GM06990 (cell line): ENCODE data around the gene PLB1.

Source experiments
- DNase-seq: peaks from one replicate; pipeline ENCODE4 v3.0.0-alpha.2; 2011; ENCODE audit not compliant: insufficient read length; ENCODE audit errors: extremely low read depth
- H3K27me3 ChIP-seq: replicated peaks from 2 replicates; pipeline ENCODE4 v1.6.0; 2011; ENCODE audit warnings: low read length; ENCODE audit not compliant: control insufficient read depth, insufficient read depth
- H3K36me3 ChIP-seq: 2 replicates; pipeline ENCODE4 v1.5.1; 2011; ENCODE audit warnings: low read length; ENCODE audit not compliant: control insufficient read depth, insufficient read depth
- H3K4me3 ChIP-seq: replicated peaks from 2 replicates; pipeline ENCODE4 v1.5.1; 2011; ENCODE audit warnings: low read depth, mild to moderate bottlenecking, control low read depth, low read length
- TF ChIP-seq, protein P1 (sequence below): IDR thresholded peaks from 2 replicates; pipeline ENCODE4 v1.5.1; 2011; ENCODE audit warnings: low read length, control low read depth, mild to moderate bottlenecking, inconsistent platforms; ENCODE audit not compliant: insufficient read depth, poor library complexity, severe bottlenecking

PLB1 gene

DNA sequence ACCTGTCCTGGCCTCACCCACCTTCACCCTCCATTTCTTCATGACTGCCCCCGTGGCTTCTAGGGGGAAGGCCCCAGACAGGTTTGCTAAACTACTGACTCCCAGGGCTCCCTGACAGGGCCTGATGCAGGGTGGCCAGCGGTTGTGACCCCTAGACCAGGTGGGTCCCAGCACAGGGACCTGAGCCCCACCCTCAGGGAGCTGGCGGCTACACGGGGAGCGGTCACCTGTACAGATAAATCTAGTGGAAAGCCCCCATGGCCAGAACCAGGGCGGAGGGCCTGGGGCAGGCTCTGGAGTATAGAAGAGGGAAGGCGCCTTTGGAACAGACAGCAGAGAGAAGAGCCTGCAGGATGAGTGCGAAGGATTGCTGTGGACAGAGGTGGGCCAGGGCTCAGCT is 42.5 kb upstream of the PLB1 start:
- H3K4me3 ChIP-seq: no peak overlapping the region
- H3K36me3 ChIP-seq: no peaks in the 10 kb centered on the region
- no peak for DNase-seq
- no peaks in the 10 kb centered on the region; the same call in 1 of the 2 replicates for H3K27me3 ChIP-seq
- TF ChIP-seq, protein P1, sequence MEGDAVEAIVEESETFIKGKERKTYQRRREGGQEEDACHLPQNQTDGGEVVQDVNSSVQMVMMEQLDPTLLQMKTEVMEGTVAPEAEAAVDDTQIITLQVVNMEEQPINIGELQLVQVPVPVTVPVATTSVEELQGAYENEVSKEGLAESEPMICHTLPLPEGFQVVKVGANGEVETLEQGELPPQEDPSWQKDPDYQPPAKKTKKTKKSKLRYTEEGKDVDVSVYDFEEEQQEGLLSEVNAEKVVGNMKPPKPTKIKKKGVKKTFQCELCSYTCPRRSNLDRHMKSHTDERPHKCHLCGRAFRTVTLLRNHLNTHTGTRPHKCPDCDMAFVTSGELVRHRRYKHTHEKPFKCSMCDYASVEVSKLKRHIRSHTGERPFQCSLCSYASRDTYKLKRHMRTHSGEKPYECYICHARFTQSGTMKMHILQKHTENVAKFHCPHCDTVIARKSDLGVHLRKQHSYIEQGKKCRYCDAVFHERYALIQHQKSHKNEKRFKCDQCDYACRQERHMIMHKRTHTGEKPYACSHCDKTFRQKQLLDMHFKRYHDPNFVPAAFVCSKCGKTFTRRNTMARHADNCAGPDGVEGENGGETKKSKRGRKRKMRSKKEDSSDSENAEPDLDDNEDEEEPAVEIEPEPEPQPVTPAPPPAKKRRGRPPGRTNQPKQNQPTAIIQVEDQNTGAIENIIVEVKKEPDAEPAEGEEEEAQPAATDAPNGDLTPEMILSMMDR: no peak

DNA sequence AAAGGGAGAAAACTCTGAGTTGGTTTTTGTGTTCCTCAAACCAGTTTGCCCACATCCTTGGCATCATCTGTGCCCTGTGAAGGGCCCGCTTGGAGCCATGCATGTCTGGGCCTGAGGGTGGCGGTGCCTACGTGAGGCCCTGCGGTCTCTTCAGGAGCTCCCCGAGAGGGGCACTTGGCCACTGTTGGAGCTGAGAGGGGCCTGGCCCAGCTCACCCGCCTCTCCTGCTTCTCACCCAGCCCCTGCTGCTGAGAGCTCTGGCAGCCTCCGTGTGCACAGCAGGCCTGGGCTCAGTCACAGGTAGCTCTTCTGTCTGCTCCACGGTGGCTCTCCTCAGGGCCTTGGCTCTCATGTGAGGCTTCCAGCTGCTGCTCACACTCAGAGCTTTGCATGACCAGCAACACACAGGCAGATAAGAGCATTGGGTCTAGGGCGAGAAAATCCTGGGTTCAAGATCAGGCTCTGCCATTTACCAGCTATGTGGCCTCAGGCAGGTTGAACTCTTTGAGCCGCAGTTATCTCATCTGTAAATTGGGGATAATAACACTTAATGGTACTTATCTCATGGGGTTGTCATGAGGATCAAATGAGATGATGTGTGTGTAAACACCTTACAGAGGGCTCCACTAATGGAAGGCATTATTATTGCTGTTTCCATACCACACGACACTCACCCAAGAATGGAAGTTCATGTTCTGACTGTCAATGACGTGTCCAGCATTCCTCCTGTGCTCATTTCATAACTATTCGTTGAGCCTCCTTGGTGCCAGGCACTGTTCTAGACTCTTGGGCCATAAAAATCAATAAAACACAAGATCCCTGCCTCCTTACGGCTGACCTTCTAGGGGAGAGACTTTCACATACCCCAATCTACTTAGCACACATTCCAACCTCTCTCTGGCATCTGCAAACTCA is 41.6 kb upstream of the PLB1 start:
- H3K36me3 ChIP-seq: no peaks in the 10 kb centered on the region
- no peak for DNase-seq
- no peak overlapping the region for H3K4me3 ChIP-seq
- TF ChIP-seq, protein P1: no peak
- no peaks in the 10 kb centered on the region; the same call in 1 of the 2 replicates for H3K27me3 ChIP-seq

DNA sequence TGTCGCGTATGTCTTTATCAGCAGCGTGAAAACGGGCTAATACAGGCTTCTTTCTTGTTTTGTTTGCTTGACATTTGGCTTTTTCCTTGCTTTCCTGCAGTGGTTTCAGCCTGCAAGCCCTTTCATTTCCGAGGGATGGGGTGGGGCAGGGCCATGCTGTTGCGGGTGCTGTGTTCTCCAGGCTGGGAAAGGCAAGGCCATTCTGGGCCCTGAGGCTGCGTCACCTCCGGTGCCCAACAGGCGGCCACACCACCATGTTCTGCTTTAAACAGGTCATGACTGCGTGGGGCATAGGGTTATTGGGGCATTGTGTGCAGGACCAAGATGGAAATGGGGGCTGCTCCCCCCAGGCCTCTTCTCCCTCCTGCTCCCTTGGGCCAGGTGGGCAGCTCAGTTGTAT is 38.6 kb upstream of the PLB1 start:
- TF ChIP-seq, protein P1: peak; percentile 29
- H3K27me3 ChIP-seq: no peaks in the 10 kb centered on the region; the same call in 1 of the 2 replicates
- no peaks in the 10 kb centered on the region for H3K36me3 ChIP-seq
- no peak for DNase-seq
- H3K4me3 ChIP-seq: no peak overlapping the region

DNA sequence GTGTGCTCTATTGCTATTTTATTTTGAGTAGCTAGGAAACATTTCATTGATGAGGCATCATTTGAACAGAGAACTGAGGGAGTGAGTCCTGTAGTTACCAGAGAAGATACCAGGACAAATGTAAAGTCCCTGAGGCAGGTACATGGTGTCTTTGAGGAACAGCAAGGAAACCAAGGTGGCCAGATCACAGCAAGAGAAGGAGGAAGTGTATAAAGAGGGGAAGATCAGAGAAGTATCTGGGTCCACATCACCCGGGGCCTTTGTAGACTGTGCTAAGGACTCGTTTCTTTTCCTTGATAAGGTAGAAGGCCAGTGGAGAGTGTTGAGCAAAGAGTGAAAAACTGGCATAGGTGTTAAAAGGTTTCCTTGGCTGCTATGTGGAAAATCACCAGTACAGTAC is 34.8 kb upstream of the PLB1 start:
- TF ChIP-seq, protein P1: no peak
- H3K27me3 ChIP-seq: peaks cover 2% of the 10 kb centered on the region; the same call in 1 of the 2 replicates
- H3K4me3 ChIP-seq: no peak overlapping the region
- H3K36me3 ChIP-seq: no peaks in the 10 kb centered on the region
- DNase-seq: no peak

DNA sequence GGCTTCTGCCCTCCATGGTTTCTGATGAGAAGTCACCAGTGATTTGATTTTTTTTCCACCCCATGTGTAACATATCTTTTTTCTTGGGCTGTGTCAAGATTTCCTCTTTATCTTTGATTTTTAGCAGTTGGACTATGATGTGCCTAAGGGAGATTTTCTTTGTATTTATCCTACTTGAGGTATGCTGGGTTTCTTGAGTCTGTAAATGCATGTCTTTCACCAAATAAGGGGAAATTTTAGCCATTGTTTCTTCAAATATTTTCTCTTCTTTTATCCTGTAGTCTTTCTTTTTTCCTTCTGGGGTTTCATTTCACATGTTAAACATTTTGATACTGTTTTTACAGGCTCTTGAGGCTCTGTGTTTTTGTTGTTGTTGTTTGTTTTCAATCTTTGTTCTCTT is 33.7 kb upstream of the PLB1 start:
- no peak for DNase-seq
- no peak overlapping the region for H3K4me3 ChIP-seq
- H3K36me3 ChIP-seq: no peaks in the 10 kb centered on the region
- TF ChIP-seq, protein P1: no peak
- peaks cover 2% of the 10 kb centered on the region; the same call in 1 of the 2 replicates for H3K27me3 ChIP-seq
